ENCODE results near the gene HEXD.

DNA sequence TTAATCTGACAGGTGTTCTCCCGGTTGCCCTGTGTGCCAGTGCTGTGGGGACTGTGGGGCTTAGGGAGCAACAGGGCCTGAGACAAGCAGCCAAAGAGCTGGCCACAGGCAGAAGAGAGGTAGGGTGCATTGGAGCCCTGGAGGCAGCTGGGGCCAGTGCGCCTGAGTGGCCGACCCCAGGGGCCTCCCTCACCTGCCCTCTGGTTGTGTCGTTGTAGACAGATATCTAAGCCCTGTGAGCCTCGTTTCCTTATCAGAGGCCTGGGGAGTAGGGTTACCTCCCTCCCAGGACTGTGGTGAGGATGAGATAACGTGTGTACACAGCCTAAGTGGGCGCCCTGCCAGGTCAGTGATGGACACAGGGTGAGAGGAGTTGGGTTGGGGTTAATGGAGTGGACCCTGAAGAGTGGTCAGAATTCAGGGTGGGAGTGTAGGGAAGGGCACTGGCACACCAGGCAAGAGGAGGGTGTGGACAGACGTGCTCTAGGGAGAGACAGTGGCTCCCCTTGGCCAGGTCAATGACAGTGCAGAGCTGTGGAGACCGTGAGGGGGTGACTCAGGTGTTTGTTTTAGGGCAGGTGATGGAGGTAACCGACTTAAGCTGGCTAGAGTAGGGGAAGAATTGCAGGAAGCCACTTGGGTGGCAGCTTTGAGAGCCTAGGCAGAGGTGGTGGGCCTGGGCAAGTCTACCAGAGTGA, 43.8 kb downstream of the HEXD start:
- TF ChIP-seq POLR2A (IDR thresholded peaks at IDR 0.05) (no peak), POLR2AphosphoS5 (IDR thresholded peaks at IDR 0.05) (no peak)
- TF ChIP-seq, protein P1, sequence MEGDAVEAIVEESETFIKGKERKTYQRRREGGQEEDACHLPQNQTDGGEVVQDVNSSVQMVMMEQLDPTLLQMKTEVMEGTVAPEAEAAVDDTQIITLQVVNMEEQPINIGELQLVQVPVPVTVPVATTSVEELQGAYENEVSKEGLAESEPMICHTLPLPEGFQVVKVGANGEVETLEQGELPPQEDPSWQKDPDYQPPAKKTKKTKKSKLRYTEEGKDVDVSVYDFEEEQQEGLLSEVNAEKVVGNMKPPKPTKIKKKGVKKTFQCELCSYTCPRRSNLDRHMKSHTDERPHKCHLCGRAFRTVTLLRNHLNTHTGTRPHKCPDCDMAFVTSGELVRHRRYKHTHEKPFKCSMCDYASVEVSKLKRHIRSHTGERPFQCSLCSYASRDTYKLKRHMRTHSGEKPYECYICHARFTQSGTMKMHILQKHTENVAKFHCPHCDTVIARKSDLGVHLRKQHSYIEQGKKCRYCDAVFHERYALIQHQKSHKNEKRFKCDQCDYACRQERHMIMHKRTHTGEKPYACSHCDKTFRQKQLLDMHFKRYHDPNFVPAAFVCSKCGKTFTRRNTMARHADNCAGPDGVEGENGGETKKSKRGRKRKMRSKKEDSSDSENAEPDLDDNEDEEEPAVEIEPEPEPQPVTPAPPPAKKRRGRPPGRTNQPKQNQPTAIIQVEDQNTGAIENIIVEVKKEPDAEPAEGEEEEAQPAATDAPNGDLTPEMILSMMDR (IDR thresholded peaks at IDR 0.05): no peak
